Measurements from ENCODE around the gene DXO. TPM values are rescaled to one million over a fixed set of nuclear protein-coding genes. Genes with fewer than 3 reads are reported as not detected.
"Not testable (repeated sequence)": the region's sequence is repeated elsewhere in the genome, so short reads cannot be mapped to it uniquely, and the experiment has no call there.

The DXO gene
- total RNA-seq, 4 donors from 2014 or later: 15.1 to 47.9 (median 24.1) TPM

- no peaks in the 10 kb centered on the region for H3K27me3 ChIP-seq
- peaks cover 0 to 8% (median under 1%) of the 10 kb centered on the region in 4 donors for H3K4me1 ChIP-seq
- no peak overlapping the region for H3K27ac ChIP-seq
- peaks cover 0 to 11% (median 0%) of the 10 kb centered on the region in 3 donors for H3K36me3 ChIP-seq
- DNase-seq: no peak
- no peak for TF ChIP-seq POLR2A (IDR thresholded peaks at IDR 0.05)
- TF ChIP-seq, protein P1, sequence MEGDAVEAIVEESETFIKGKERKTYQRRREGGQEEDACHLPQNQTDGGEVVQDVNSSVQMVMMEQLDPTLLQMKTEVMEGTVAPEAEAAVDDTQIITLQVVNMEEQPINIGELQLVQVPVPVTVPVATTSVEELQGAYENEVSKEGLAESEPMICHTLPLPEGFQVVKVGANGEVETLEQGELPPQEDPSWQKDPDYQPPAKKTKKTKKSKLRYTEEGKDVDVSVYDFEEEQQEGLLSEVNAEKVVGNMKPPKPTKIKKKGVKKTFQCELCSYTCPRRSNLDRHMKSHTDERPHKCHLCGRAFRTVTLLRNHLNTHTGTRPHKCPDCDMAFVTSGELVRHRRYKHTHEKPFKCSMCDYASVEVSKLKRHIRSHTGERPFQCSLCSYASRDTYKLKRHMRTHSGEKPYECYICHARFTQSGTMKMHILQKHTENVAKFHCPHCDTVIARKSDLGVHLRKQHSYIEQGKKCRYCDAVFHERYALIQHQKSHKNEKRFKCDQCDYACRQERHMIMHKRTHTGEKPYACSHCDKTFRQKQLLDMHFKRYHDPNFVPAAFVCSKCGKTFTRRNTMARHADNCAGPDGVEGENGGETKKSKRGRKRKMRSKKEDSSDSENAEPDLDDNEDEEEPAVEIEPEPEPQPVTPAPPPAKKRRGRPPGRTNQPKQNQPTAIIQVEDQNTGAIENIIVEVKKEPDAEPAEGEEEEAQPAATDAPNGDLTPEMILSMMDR (IDR thresholded peaks at IDR 0.05): no peak
- H3K4me3 ChIP-seq: no peak overlapping the region
- H3K9me3 ChIP-seq: no peaks in the 10 kb centered on the region
Observed at GRCh38 chr6:31977816-31978431, 6.0 kb upstream of the DXO start.

- H3K9me3 ChIP-seq, DNase-seq, H3K4me3 ChIP-seq, H3K27ac ChIP-seq, H3K27me3 ChIP-seq: not testable (repeated sequence)
- Histone ChIP-seq H3K4me1 (peaks cover 0 to 16% (median 8%) of the 10 kb centered on the region in 4 donors), H3K36me3 (peaks cover 0 to 11% (median 0%) of the 10 kb centered on the region in 3 donors)
Observed at GRCh38 chr6:31976065-31976464, 4.1 kb upstream of the DXO start.

DNA sequence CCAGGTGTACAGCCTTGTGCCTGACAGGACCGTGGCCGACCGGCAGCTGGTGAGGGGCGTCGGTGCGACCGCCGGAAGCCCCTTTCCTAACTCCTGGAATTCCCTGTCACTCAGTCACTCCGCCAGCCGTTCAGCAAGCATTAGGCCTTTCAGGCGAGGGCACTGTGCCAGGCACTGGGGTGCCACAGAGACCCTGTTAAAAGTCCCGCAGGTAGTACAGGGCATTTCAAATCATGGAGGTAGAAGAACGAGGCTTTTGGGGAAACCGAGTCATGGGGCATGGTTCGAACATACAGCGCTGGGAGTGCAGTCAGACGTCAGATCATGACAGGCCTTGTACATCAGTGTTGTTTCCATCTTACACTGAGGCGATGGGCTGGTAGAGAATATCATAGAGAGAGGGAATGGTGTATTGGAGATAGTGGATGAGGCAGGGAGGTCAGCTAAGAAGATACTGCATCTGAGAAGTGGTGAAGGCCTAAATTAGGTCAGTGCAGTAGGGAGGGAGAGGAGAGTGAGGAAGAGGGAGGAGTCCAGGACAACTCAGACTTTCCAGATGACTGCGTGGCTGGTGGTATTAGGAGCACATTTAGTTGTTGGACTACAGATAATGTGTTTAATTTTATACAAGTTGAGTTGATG lies 892 bp upstream of the DXO start:
- H3K36me3 ChIP-seq: peaks cover 0 to 23% (median 0%) of the 10 kb centered on the region in 3 donors
- H3K27ac ChIP-seq: peak overlapping the region; percentile 87 to 98 (median 92)
- peaks cover 0 to 25% (median 12%) of the 10 kb centered on the region in 4 donors for H3K4me1 ChIP-seq
- TF ChIP-seq POLR2A (IDR thresholded peaks at IDR 0.05): no peak
- TF ChIP-seq, protein P1 (IDR thresholded peaks at IDR 0.05): no peak
- no peaks in the 10 kb centered on the region for H3K27me3 ChIP-seq
- DNase-seq: no peak
- H3K4me3 ChIP-seq: peak overlapping the region; percentile 70 to 91 (median 74)
- H3K9me3 ChIP-seq: no peaks in the 10 kb centered on the region

DNA sequence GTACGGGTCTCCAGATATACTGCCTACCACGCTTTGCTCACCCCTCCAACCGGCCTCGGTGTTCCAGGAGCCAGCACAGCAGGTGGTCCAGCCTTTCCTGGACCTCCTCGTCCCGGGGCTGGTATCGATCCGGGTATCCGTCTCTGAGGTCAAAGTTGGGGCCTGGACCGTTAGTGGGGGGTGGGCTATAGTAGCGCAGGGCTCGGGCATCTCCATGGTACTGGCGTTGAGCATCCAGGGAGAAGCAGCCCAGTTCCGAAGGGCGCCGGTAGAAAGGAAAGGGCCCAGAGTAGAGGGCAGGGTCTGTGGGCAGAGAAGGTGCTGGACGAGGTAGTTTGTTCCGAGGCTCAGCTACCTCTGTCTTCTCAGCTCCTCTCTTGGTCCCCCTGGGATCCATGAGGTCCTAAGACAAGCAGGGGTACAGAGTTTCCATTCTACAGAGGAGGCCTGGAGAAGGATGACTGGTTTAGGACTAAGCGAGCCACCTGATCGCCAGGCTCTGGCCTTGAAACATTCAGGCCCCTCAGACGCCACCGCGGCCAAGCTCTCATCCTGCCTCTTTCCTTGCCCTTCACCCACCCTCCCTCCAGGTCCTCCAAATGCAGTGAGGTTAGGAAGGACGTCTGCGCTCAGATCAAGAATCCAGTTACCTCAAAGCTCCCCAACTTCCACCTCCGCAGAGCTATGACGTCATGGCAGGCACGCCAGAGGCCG lies 502 bp downstream of the DXO start:
- H3K27ac ChIP-seq: peak overlapping the region; percentile 87 to 98 (median 92)
- no peaks in the 10 kb centered on the region for H3K9me3 ChIP-seq
- peak in 1 of 3 donors; percentile 51 for DNase-seq
- H3K4me1 ChIP-seq: peaks cover 0 to 25% (median 12%) of the 10 kb centered on the region in 4 donors
- peak overlapping the region; percentile 70 to 91 (median 74) for H3K4me3 ChIP-seq
- TF ChIP-seq, protein P1 (IDR thresholded peaks at IDR 0.05): no peak
- no peak for TF ChIP-seq POLR2A (IDR thresholded peaks at IDR 0.05)
- no peaks in the 10 kb centered on the region for H3K27me3 ChIP-seq
- peaks cover 0 to 37% (median 0%) of the 10 kb centered on the region in 3 donors for H3K36me3 ChIP-seq

DNA sequence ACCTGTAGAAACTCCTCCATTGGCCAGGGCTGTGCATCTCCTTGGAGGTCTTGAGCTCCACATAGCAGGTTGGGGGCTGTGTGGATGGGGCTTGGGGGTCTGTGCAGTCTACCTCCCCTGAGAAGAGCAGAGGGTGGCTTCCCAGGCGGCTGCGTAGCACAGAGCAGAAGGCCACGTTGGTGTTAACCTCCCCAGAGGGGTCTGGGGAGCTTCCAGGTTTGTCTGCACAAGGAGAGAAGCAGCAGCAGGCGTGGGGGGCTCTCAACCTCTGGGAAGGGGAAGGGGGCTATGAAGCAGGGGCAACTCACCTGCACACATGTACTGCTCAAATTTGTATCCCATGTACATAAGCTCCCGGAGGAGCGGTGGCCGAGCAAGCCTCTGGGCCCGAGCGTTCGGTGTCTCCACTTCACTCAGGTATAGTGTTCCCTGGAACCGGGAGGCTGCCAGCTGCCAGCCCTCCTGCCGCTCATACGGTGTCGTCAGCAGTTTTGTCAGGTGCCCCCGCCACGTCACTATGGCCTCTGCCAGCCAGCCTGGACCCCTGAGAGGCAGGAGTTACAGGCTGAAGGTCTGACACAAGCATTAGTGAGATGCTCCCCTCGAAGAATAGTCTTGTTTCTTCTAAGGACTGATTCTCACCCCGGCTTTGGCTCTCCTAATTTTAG lies 1.2 kb downstream of the DXO start:
- TF ChIP-seq, protein P1 (IDR thresholded peaks at IDR 0.05): no peak
- TF ChIP-seq POLR2A (IDR thresholded peaks at IDR 0.05): no peak

More for the DNA sequence above, 1.2 kb downstream of the DXO start:
- Histone ChIP-seq H3K9me3 (no peaks in the 10 kb centered on the region), H3K27me3 (no peaks in the 10 kb centered on the region), H3K4me1 (peaks cover 0 to 25% (median 12%) of the 10 kb centered on the region in 4 donors), H3K4me3 (peak overlapping the region in 3 of 4 donors; percentile 70 to 91 (median 77)), H3K27ac (peak overlapping the region; percentile 87 to 98 (median 92)), H3K36me3 (peaks cover 0 to 44% (median 0%) of the 10 kb centered on the region in 3 donors)
- DNase-seq: peak in 1 of 3 donors; percentile 53
